Uterus (tissue), 2 donors: ENCODE data around the gene TTLL1.

ENCODE experiments used
- POLR2A ChIP-seq, 2 donors: fragments of 450-650 bp; IDR thresholded peaks; one replicate each; pipeline ENCODE4 v1.6.1; 2016; ENCODE audit warnings: antibody characterized with exemption in 2 of 2, mild to moderate bottlenecking in 1 of 2, moderate library complexity in 1 of 2
- TF ChIP-seq, protein P1 (sequence below), 4 experiments: fragments of 200-600 bp in 2 of 4; fragments of 450-650 bp in 2 of 4; sonication (generic) in 2 of 4; IDR thresholded peaks; one replicate each; pipeline ENCODE4 v1.5.1; 2016 to 2019; ENCODE audit warnings: antibody characterized with exemption in 4 of 4, mild to moderate bottlenecking in 2 of 4, moderate library complexity in 1 of 4

DNA sequence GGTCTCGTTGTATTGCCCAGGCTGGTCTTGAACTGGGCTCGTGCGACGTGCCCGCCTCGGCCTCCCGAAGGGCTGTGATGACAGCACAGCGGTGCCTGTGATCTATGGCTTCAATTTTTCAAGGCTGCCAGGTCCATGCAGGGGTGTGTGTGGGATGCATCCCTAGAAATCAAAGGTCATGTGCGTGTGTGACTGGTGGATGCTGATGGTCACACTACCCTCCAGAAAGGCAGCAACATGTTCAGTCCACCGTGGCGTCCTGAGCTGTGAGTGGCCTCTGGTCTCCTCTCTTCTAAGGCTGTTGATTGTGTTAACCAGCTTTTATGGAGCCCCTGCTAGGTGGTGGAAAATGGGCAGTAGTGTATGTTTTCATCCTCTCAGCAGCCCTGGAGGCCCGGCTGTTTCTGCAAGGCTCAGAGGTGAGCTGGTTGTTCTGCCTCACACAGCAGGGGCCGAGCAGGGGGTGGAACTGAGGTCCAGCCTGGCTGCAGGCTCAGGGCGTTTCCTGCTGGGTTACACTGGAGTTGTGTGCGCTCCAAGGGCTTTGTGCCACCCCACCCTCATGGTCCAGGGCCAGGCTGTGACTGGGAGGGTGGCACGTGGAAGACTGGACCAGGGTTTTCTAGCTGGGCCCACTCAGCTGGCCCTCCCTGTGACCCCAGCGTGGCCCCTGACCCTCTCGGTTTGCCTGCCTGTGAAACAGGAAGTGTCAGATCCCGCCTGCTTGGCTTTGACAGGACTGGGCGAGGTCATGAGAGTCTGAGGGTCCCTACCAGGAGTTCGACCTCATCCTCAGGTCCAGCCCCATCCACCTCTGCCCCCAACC is 29.0 kb upstream of the TTLL1 start:
- no peak for TF ChIP-seq POLR2A (IDR thresholded peaks at IDR 0.05)
- TF ChIP-seq, protein P1, sequence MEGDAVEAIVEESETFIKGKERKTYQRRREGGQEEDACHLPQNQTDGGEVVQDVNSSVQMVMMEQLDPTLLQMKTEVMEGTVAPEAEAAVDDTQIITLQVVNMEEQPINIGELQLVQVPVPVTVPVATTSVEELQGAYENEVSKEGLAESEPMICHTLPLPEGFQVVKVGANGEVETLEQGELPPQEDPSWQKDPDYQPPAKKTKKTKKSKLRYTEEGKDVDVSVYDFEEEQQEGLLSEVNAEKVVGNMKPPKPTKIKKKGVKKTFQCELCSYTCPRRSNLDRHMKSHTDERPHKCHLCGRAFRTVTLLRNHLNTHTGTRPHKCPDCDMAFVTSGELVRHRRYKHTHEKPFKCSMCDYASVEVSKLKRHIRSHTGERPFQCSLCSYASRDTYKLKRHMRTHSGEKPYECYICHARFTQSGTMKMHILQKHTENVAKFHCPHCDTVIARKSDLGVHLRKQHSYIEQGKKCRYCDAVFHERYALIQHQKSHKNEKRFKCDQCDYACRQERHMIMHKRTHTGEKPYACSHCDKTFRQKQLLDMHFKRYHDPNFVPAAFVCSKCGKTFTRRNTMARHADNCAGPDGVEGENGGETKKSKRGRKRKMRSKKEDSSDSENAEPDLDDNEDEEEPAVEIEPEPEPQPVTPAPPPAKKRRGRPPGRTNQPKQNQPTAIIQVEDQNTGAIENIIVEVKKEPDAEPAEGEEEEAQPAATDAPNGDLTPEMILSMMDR (IDR thresholded peaks at IDR 0.05), result no peak
